Vagina (tissue), 2 donors: ENCODE measurements around the gene RPP40. TPM values are rescaled to one million over a fixed set of nuclear protein-coding genes. Genes with fewer than 3 reads are reported as not detected.

Experiments used
- DNase-seq, 2 donors: peaks; one replicate each; pipeline ENCODE4 v3.0.0-alpha.2; 2017; ENCODE audit errors: extremely low spot score in 2 of 2
- H3K27ac ChIP-seq: fragments of 200-600 bp; sonication (generic); one replicate; pipeline ENCODE4 v1.5.1; 2019
- H3K27me3 ChIP-seq: fragments of 200-600 bp; sonication (generic); one replicate; pipeline ENCODE4 v1.5.1; 2019
- H3K36me3 ChIP-seq, 2 donors: fragments of 200-600 bp; sonication (generic); one replicate each; pipeline ENCODE4 v1.5.1; 2017 to 2019
- H3K4me1 ChIP-seq: fragments of 200-600 bp; sonication (generic); one replicate; pipeline ENCODE4 v1.5.1; 2019
- H3K4me3 ChIP-seq, 2 donors: fragments of 200-600 bp; sonication (generic); 1 replicate in 1 of 2; 2 replicates in 1 of 2; pipeline ENCODE4 v1.5.1; 2016 to 2019
- H3K9me3 ChIP-seq: fragments of 200-600 bp; sonication (generic); one replicate; pipeline ENCODE4 v1.5.1; 2019
- CTCF ChIP-seq, 3 experiments: fragments of 450-650 bp in 2 of 3; fragments of 200-600 bp in 1 of 3; sonication (generic) in 1 of 3; IDR thresholded peaks; one replicate each; pipeline ENCODE4 v1.5.1; 2017 to 2019; ENCODE audit warnings: antibody characterized with exemption in 3 of 3, mild to moderate bottlenecking in 2 of 3, moderate library complexity in 2 of 3
- POLR2A ChIP-seq, 2 donors: fragments of 450-650 bp; IDR thresholded peaks; one replicate each; pipeline ENCODE4 v1.6.1; 2017; ENCODE audit warnings: antibody characterized with exemption in 2 of 2, mild to moderate bottlenecking in 2 of 2, moderate library complexity in 2 of 2
- POLR2AphosphoS5 ChIP-seq, 2 donors: sonication (generic); formaldehyde crosslinking; IDR thresholded peaks; one replicate each; pipeline ENCODE4 v1.9.0; 2017; ENCODE audit warnings: antibody characterized with exemption in 2 of 2, mild to moderate bottlenecking in 2 of 2, low read depth in 1 of 2; ENCODE audit not compliant: insufficient read depth in 1 of 2
- intact Hi-C: fragments of 100-400 bp; cut with DNase I; formaldehyde crosslinking; loops from one replicate; pipeline ENCODE4 v1.15.1; 2023
- total RNA-seq: library from RNA; depleted of rRNA; stranded (reverse); fragments of >200 nt; gene quantifications from one replicate; pipeline ENCODE4 v1.2.3, GENCODE V29; 2016

The RPP40 gene
- total RNA-seq, 1 donor from 2014 or later, result 4.7 TPM

GRCh38 chr6:5020142-5020541 is 16.3 kb upstream of the RPP40 start:
- Histone ChIP-seq H3K4me3 (no peak overlapping the region), H3K36me3 (no peaks in the 10 kb centered on the region), H3K27me3 (no peaks in the 10 kb centered on the region), H3K27ac (no peak overlapping the region), H3K4me1 (no peaks in the 10 kb centered on the region), H3K9me3 (no peaks in the 10 kb centered on the region)
- intact Hi-C loops, result no loop called here
- DNase-seq, result no peak
- TF ChIP-seq CTCF (IDR thresholded peaks at IDR 0.05), result no peak
- no peak for TF ChIP-seq POLR2A (IDR thresholded peaks at IDR 0.05)
- TF ChIP-seq POLR2AphosphoS5 (IDR thresholded peaks at IDR 0.05; ENCODE audit: insufficient read depth in 1 of 2, low read depth in 1 of 2), result no peak

- no peak for TF ChIP-seq POLR2A (IDR thresholded peaks at IDR 0.05)
- no peak for TF ChIP-seq CTCF (IDR thresholded peaks at IDR 0.05)
- no peak for TF ChIP-seq POLR2AphosphoS5 (IDR thresholded peaks at IDR 0.05; ENCODE audit: insufficient read depth in 1 of 2, low read depth in 1 of 2)
- Histone ChIP-seq H3K4me1 (no peaks in the 10 kb centered on the region), H3K27ac (no peak overlapping the region), H3K36me3 (no peaks in the 10 kb centered on the region), H3K27me3 (no peaks in the 10 kb centered on the region), H3K9me3 (no peaks in the 10 kb centered on the region), H3K4me3 (no peak overlapping the region)
- no peak for DNase-seq
- intact Hi-C loops, result no loop called here
These were observed 10.3 kb upstream of the RPP40 start for GRCh38 chr6:5014072-5014561.

GRCh38 chr6:5012519-5012918 is 8.7 kb upstream of the RPP40 start:
- Histone ChIP-seq H3K9me3 (no peaks in the 10 kb centered on the region), H3K36me3 (no peaks in the 10 kb centered on the region), H3K27me3 (no peaks in the 10 kb centered on the region), H3K4me3 (no peak overlapping the region), H3K4me1 (no peaks in the 10 kb centered on the region), H3K27ac (no peak overlapping the region)
- intact Hi-C loops, result no loop called here
- no peak for DNase-seq
- TF ChIP-seq CTCF (IDR thresholded peaks at IDR 0.05) (no peak), POLR2AphosphoS5 (IDR thresholded peaks at IDR 0.05; ENCODE audit: insufficient read depth in 1 of 2, low read depth in 1 of 2) (peak in 1 of 2 donors; percentile 36), POLR2A (IDR thresholded peaks at IDR 0.05) (no peak)

GRCh38 chr6:5011346-5011745 is 7.5 kb upstream of the RPP40 start:
- no peak for TF ChIP-seq CTCF (IDR thresholded peaks at IDR 0.05)
- TF ChIP-seq POLR2AphosphoS5 (IDR thresholded peaks at IDR 0.05; ENCODE audit: insufficient read depth in 1 of 2, low read depth in 1 of 2), result no peak
- TF ChIP-seq POLR2A (IDR thresholded peaks at IDR 0.05), result no peak
- H3K27me3 ChIP-seq, result no peaks in the 10 kb centered on the region
- intact Hi-C loops, result no loop called here
- no peak overlapping the region for H3K4me3 ChIP-seq
- no peaks in the 10 kb centered on the region for H3K9me3 ChIP-seq
- DNase-seq, result no peak
- H3K36me3 ChIP-seq, result no peaks in the 10 kb centered on the region
- H3K4me1 ChIP-seq, result no peaks in the 10 kb centered on the region
- no peak overlapping the region for H3K27ac ChIP-seq

- Histone ChIP-seq H3K36me3 (no peaks in the 10 kb centered on the region), H3K4me3 (no peak overlapping the region), H3K27ac (no peak overlapping the region), H3K4me1 (peaks cover 12% of the 10 kb centered on the region), H3K27me3 (no peaks in the 10 kb centered on the region), H3K9me3 (no peaks in the 10 kb centered on the region)
- DNase-seq, result no peak
- TF ChIP-seq POLR2AphosphoS5 (IDR thresholded peaks at IDR 0.05; ENCODE audit: insufficient read depth in 1 of 2, low read depth in 1 of 2), result no peak
- intact Hi-C loops, result no loop called here
These were observed 3.7 kb upstream of the RPP40 start for GRCh38 chr6:5007531-5007930.
